Measurements from ENCODE around the gene SH2B3.

The SH2B3 gene

DNA sequence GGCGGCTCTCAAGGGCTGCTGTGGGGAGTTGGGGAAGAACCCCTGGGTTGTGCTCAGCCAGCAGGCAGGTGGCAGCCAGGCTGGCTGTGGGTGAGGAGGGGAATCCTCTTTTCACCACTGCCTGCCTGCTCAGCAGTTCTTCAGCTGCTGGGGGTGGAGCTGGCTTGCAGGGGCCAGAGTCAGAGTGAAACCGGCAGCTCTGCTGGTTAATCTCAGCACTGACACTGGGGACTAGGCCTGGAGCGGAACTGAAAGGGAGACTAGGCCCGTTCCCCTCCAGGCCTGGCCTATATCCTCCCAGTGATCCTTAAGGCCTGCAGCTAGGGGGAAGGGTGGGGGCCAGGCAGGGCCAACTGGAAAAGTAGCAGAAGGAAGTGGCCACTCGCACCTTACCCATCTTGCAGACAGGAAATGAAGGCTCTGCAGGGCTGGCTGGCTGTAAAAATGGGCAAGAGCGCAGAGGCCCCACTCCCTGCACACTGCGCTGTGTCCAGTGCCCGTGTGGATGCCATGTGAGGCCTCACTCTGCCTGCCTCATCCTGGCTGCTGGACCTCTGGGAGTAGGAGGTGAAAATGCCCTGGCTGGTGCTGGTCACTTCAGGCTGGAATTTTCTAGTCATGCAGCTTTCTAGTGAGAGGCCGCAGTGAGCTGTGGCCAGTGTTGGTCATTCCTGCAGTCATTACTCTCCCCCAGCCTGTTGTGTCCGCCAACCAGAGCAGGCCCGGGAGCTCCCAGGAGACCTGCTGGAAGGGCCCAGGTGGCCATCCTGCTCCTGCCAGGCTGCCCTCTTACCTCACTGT is 39.4 kb downstream of the SH2B3 start:
- DNase-seq (ENCODE audit: low spot score): peak; percentile 56

- DNase-seq (ENCODE audit: low spot score): peak; percentile 52
Measured at GRCh38 chr12:111445726-111446581, 40.2 kb downstream of the SH2B3 start.

DNA sequence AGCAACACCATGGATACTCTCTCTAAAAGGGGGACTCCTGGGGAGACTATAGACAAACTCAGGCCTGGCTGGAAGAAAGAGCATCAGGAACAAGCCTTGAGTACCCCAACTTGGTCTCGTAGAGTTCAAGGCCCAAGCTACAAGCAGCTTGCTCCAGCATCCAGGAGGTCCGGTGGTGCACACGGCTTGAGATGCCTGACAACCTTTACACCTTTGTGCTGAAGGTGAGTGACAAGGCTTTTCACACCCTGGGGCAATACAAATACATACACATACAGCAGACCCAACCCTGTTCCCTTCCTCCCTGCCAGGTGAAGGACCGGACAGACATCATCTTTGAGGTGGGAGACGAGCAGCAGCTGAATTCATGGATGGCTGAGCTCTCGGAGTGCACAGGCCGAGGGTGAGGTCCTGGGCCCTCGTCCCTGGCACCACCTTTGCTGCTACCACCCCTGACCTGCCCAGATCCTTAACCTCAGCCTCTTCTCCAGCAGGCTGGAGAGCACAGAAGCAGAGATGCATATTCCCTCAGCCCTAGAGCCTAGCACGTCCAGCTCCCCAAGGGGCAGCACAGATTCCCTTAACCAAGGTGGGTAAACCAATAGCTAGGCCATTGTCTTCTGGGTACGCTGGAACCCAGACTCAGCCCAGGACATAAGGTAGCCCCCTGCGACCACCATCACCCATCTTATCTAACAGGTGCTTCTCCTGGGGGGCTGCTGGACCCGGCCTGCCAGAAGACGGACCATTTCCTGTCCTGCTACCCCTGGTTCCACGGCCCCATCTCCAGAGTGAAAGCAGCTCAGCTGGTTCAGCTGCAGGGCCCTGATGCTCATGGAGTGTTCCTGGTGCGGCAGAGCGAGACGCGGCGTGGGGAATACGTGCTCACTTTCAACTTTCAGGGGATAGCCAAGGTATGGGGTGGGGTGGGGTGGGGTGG is 41.2 kb downstream of the SH2B3 start:
- DNase-seq (ENCODE audit: low spot score): peak; percentile 32

- DNase-seq (ENCODE audit: low spot score): peak; percentile 47
Measured at GRCh38 chr12:111447571-111448265, 42.0 kb downstream of the SH2B3 start.

DNA sequence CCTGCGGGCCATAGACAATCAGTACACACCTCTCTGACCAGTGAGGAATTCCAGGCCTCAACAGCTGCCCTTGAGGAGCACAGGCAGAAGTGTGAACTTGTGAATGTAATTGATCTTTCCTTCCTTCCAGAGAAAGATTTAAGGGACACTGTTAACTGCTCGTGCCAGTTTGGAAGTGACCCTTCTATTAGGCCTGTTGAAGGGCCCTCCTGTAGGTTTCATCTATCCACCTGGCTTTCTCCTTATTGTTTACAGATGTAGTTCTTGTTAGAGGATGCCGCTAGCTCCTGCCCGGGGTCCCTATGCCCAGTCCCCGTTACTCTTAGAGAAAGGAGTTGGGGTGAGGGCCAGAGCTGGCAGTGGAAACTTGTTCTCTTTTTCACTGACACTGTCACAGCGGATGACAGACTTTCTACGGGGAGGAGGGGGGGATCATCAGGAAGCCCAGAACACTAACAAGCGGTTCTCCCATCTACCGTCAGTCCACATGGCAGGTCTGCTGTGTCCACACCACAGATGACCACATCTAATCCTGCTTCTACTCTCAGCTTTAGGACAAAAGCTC is 42.6 kb downstream of the SH2B3 start:
- DNase-seq (ENCODE audit: low spot score): peak; percentile 26

DNA sequence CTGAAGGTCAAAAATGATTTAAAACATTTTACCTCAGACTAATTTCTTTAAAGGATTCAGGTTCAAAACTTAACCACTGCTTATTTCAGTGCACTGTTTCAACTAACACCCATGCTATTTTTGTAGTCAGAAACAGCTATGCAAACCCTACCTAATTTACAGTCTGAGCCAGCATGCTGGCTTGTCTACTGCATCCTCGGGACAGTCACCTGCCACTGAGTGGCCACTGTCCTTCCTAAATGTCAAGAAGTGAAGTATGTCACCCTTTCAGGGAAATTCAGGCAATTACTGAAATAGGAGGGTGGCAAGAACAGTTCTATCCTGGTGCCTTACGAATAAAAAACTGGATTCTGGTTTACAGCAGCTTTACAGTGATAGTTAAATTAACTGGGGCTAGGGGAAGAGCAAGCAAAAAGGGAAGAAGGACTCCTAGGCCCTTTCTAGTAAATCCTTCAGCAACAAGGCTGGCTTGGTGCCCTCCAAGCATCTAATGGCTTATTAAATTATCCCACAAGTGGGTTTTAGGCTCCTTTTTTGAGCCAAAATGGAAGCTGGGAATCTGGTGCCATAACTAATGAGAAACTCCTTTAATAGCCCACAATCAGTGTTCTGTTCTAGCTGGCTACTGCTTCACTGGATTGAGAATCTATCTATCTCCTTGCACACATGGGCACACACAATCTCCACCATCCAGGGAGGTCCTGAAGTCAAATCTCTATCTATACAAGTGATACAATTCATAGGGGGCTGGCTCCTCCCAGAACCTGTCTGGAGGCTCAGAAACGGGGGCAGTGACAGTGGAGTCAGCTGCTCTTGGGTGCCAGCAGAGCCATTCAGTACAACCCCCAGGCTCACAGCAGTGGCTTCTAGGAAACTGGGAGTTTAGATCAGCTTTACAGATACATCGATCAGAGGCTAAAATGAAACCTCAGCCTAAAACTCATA is 43.4 kb downstream of the SH2B3 start:
- peak; percentile 36 for DNase-seq (ENCODE audit: low spot score)

DNA sequence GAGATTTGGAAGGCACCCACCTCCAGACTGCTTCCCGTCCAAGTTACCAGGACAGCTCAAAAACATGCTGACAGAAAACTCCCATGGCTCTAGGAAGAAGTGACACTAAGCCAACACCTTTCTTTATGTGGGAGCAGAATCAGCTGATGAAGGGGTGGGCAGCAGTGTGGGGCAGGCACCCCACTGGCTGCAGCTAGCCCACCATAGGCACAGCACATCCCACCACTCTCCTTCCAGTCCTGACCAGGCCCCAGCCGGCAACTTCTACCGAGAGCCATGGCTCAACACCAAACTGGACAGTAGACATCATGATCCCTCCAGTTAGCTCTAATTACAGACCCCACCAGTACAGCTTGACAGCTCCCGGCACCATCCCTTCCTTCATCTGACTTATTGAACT is 45.0 kb downstream of the SH2B3 start:
- DNase-seq (ENCODE audit: low spot score): peak; percentile 26

- no peak for DNase-seq (ENCODE audit: low spot score)
Measured at GRCh38 chr12:111451232-111451631, 45.5 kb downstream of the SH2B3 start.

DNA sequence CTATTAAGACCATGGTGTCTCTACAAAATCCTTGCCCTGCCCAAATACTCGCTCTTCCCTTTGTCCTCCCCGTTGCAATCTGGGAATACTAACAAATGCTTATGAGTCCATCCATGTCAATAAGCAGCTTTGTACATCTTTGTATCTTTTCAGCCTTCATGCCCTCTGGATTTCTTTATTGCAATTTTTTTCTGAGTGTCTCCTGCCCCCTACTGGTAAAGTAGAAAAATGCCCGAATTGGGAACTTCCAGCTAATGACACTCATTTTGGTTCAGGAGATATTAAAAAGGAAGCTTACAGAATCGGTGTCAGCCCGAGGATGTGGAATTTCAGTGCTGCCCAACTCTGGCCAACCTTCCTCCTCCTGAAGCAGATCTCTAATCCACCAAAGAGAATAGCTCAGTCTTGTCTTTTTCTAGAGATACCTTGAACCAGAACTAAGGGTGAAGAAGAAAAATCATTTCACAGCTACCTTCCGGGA is 46.0 kb downstream of the SH2B3 start:
- peak; percentile 39 for DNase-seq (ENCODE audit: low spot score)

DNA sequence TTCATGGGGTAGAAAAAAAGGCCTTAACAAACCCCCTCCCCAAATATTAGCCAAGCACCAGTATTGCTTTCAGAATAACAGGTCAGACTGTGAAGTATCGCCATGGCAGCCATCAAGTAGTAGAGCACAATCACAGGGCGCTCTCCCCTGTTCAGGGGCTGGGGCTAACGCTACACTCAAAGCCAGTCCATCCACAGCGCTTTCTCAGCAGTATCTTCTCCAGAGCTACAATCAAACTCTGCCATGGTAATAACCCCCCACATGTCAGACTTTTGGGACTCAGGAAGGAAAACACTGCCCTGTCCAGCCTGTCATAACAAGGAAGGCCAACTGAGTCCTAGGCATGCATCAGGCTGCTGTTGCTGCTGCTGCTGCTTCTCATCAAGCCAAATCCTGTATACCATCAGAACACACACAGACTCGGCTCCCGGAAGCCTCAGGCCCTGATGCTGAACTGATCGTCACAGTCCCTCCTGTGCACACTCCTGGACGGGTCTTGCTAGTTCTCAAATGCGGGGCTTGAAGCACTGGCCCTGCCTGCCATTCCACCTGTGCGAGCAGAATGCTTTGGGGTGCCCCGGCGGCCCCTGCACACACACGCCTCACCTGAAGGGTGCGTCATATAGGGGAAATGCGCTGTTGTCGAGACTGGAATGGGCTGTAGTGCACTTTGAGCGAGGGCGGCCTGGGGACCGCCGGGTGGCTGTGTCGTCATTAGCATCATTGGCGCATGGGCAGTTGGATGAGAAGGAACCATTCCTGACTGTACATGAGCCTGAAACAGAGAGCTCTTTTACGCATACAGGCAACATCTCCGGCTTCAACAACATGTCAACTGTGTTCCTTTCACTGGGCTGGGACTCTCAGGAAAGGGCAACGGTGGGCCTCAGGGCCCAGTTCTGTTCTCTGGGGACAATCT is 47.6 kb downstream of the SH2B3 start:
- DNase-seq (ENCODE audit: low spot score): peak; percentile 50

DNA sequence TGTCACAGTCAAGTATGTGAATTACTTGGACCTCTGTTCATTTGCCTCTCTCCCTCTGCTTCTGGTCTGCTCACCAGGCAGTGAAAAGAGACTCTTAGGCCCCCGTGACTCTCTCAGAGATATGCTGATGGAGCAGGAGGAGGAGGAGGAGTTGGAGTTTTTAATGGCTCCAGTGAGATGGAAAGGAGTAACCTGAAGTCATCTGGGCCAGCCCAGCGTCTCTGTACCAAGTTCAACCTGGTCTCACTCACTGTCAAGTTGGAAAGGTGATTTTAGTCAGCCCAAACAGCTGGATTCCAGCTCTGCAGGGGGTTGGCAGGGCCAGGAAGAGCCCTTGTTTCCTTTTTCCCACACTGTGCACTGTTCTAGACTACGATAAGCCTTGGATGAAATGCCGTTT is 48.6 kb downstream of the SH2B3 start:
- DNase-seq (ENCODE audit: low spot score): peak; percentile 32

DNA sequence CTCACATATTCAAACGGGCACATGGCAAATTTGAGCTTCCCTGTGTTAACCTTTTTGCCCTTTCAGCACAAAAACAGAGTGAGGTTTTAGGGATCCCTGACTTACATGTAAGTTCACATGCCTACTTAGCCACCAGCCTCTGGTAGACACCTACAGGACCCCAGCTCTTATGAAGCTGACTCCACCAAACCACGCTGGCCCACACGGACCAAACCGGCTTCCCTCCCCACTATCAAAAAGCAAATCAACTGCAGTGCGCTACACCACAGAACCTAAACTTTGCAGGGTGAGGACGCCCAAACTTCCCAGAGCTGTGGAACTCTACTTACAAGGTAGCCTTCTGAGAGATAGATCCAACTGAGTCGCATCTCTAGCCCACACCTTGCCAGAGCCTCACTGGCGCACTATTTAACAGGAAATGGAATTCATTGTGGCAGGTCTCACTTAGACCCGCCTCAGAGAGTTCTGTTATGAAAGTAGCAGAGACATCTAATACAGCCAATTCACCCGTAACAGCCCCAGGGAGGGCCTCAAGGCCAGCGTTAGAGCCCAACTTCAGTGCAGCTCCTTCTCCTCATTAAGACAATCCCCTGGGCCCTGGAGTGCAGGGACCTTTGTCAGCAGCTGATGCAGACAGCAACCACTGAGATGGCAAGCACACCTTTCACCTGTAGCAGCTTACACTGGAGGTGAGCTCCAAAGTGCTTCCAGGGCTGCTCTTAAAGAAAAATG is 49.2 kb downstream of the SH2B3 start:
- DNase-seq (ENCODE audit: low spot score): peak; percentile 37

DNA sequence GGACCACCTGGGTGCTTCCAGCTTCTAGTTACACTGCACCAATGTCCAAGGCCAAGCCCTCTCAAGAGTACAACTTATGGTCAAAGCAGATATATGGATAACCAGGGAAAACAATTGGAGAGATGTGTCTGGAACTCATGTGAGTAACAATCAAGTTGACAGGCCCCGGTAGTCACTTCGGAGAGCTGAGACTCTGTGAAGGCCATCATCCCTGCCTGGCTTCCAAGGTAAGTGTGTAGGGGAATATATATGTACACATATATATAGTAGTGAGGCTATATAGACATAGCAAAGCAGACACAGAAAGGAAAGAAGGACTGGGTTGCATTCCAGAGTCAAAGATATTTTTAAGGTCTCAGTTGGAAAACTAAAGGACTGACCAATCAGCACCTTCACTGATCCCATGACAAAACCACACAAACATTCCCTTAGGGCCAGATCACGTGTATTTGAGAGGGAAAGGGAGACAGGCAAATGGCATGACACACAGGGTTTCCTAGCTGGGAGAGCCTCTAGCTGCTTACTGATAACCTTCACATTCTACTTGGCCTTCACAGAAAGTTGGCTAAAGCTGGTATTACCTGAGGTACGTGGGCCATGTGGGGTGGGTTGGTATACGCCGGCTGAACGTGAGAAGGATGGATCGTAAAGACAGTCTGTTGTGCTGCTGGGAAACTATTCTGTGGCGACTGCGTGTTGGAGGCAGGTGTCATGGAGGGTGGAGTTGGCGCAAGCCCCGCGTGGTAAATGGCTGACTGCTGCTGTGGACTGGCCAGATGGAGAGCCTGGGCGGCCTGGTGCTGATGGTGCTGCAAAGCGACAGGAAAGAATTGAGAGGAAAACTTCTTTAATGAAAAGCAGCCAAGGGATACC is 50.0 kb downstream of the SH2B3 start:
- DNase-seq (ENCODE audit: low spot score): peak; percentile 40

- peak; percentile 23 for DNase-seq (ENCODE audit: low spot score)
Measured at GRCh38 chr12:111457071-111457470, 51.3 kb downstream of the SH2B3 start.

DNA sequence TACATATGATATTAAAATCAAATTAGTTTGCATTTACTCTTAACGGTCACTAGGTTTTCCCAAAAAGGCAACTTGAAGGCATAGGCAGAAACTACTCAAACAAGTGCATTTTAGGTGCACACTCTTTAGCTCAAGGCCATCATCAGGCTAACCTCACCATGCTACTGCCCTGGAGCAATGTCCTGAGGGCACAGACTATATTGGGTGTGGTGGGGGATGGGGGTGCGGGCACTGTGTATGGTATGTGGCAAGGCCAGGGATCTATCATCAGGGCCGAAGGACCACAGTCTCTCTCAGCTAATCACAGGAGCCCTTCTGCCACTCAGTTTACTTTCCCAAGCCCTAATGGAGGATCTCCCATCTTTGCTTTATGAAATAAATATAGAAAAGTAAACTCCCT is 51.9 kb downstream of the SH2B3 start:
- DNase-seq (ENCODE audit: low spot score): peak; percentile 31

DNA sequence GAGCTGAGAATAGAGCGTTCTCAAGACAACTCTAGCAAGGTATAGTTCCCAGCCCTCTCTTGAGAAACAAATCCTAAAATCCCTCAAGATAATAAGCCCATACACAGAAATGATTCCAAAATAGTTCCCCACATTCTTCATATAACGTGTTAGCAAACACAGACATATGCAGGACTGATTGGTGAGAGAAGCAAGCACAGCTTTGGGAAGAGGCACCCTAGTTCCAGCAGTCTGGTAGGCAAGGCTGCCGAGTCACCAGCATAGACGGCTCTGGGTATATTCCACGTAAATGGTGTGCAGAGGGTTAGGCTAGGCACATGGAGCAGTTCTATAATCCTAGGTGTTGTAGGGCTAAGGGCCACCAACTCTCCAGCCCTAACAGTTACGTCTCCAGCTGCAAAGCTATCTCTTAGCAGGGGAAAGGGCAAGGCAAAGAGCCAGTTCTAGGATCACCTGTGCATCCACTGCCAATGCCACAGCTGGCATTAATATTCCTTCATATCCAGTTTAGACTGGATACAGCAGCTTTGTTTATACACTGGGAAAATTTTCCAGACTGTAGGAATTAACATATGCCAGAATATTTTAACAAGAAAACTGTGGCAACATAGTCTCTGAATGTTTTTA is 52.9 kb downstream of the SH2B3 start:
- no peak for DNase-seq (ENCODE audit: low spot score)
